SW 1271 (cell line): ENCODE measurements around the gene SOD3.

ENCODE experiments used
- DNase-seq, 2 experiments: peaks; one replicate each; lab custom pipeline; 2025; lab: John Stamatoyannopoulos, UW

Gene SOD3

GRCh38 chr4:24775032-24775605 is 20.3 kb upstream of the SOD3 start:
- no peak for DNase-seq

GRCh38 chr4:24775750-24776149 is 19.6 kb upstream of the SOD3 start:
- DNase-seq = no peak

- DNase-seq = no peak
These were observed 17.6 kb upstream of the SOD3 start for GRCh38 chr4:24777536-24778463.

- no peak for DNase-seq
These were observed 16.7 kb upstream of the SOD3 start for GRCh38 chr4:24778464-24779225.

GRCh38 chr4:24780936-24781495 is 14.4 kb upstream of the SOD3 start:
- no peak for DNase-seq

GRCh38 chr4:24781999-24782745 is 13.2 kb upstream of the SOD3 start:
- no peak for DNase-seq

GRCh38 chr4:24783506-24783905 is 11.9 kb upstream of the SOD3 start:
- no peak for DNase-seq

- DNase-seq = no peak
These were observed 4.3 kb upstream of the SOD3 start for GRCh38 chr4:24791043-24791442.

- no peak for DNase-seq
These were observed 2.8 kb upstream of the SOD3 start for GRCh38 chr4:24792552-24792951.

GRCh38 chr4:24793219-24794005 is 2.0 kb upstream of the SOD3 start:
- DNase-seq = peak in 1 of 2 experiments; percentile 3

- no peak for DNase-seq
These were observed 1.3 kb upstream of the SOD3 start for GRCh38 chr4:24794051-24794450.

GRCh38 chr4:24794480-24794879 is 893 bp upstream of the SOD3 start:
- DNase-seq = no peak

GRCh38 chr4:24795666-24796381 is 451 bp downstream of the SOD3 start:
- DNase-seq = no peak

- DNase-seq = no peak
These were observed 1.2 kb downstream of the SOD3 start for GRCh38 chr4:24796620-24797019.

GRCh38 chr4:24798036-24798610 is 2.8 kb downstream of the SOD3 start:
- DNase-seq = no peak

- DNase-seq = no peak
These were observed 3.8 kb downstream of the SOD3 start for GRCh38 chr4:24799196-24799543.

- no peak for DNase-seq
These were observed 4.4 kb downstream of the SOD3 start for GRCh38 chr4:24799544-24800324.

- no peak for DNase-seq
These were observed 5.0 kb downstream of the SOD3 start for GRCh38 chr4:24800325-24800895.
